Occipital lobe (tissue), 3 donors: ENCODE data around the gene ADRA1B. TPM values are rescaled to one million over a fixed set of nuclear protein-coding genes. Genes with fewer than 3 reads are reported as not detected.
A peak's percentile ranks its signal among the peaks of the same experiment; 100 is the strongest.
"Not testable (repeated sequence)": the region's sequence is repeated elsewhere in the genome, so short reads cannot be mapped to it uniquely, and the experiment has no call there.

Source experiments
- DNase-seq: peaks from one replicate; lab custom pipeline; 2025; lab: John Stamatoyannopoulos, UW
- small RNA-seq: library from RNA; depleted of rRNA; stranded (forward); fragments of <200 nt; gene quantifications from one replicate; pipeline ENCODE3, GENCODE V24; 2014
- total RNA-seq: library from RNA; depleted of rRNA; stranded (reverse); fragments of >200 nt; gene quantifications from one replicate; pipeline ENCODE4 v1.2.3, GENCODE V29; 2014

Gene ADRA1B
- total RNA-seq, 1 donor from 2014 or later, result 1.1 TPM

- DNase-seq, result not testable (repeated sequence)
Measured at GRCh38 chr5:160014197-160014596, 97.9 kb downstream of the ADRA1B start.

- DNase-seq, result no peak
Measured at GRCh38 chr5:160018945-160019625, 102.8 kb downstream of the ADRA1B start.

- DNase-seq, result no peak
Measured at GRCh38 chr5:160020266-160020770, 104.0 kb downstream of the ADRA1B start.

- no peak for DNase-seq
Measured at GRCh38 chr5:160020964-160021363, 104.7 kb downstream of the ADRA1B start.

GRCh38 chr5:160021831-160022446 lies 105.7 kb downstream of the ADRA1B start:
- DNase-seq, result peak; percentile 16

Small RNAs within 50 kb of the gene (small RNA-seq; reads per million reads assigned to genes)
- not detected for gene RF00019

Other genes with a start within 250 kb of the ADRA1B start
- gene TTC1, start 92.7 kb downstream of the ADRA1B start, total RNA-seq, result 47.3 TPM
- gene PWWP2A, start 203.0 kb downstream of the ADRA1B start, total RNA-seq, result 43.0 TPM